MM.1S (cell line): ENCODE results near the gene ENO4.

ENCODE experiments used
- CTCF ChIP-seq: fragments of 300-600 bp; sonication (generic); IDR thresholded peaks from 2 replicates; pipeline ENCODE4 v1.5.1; 2016; ENCODE audit warnings: antibody characterized with exemption, low read length, mixed read lengths
- EZH2 ChIP-seq: fragments of 300-600 bp; sonication (generic); optimal IDR thresholded peaks from 2 replicates; pipeline ENCODE3; 2017; ENCODE audit warnings: low read depth, mild to moderate bottlenecking, antibody characterized with exemption, low read length, mixed read lengths
- EZH2phosphoT487 ChIP-seq: fragments of 300-600 bp; sonication (generic); IDR thresholded peaks from 2 replicates; pipeline ENCODE4 v1.6.1; 2018; ENCODE audit warnings: antibody characterized with exemption, low read length

GRCh38 chr10:116931806-116932205 is 82.5 kb downstream of the ENO4 start:
- TF ChIP-seq CTCF, result no peak
- no peak for TF ChIP-seq EZH2
- no peak for TF ChIP-seq EZH2phosphoT487
